Ramos (cell line): ENCODE measurements around the gene AUTS2.

ENCODE experiments used
- in situ Hi-C: fragments of 300-500 bp; cut with MboI; formaldehyde crosslinking; loops from one replicate; pipeline ENCODE4 v1.14.3; 2022; ENCODE audit warnings: low sequenced_read_pairs; ENCODE audit not compliant: unreplicated experiment

AUTS2 gene

DNA sequence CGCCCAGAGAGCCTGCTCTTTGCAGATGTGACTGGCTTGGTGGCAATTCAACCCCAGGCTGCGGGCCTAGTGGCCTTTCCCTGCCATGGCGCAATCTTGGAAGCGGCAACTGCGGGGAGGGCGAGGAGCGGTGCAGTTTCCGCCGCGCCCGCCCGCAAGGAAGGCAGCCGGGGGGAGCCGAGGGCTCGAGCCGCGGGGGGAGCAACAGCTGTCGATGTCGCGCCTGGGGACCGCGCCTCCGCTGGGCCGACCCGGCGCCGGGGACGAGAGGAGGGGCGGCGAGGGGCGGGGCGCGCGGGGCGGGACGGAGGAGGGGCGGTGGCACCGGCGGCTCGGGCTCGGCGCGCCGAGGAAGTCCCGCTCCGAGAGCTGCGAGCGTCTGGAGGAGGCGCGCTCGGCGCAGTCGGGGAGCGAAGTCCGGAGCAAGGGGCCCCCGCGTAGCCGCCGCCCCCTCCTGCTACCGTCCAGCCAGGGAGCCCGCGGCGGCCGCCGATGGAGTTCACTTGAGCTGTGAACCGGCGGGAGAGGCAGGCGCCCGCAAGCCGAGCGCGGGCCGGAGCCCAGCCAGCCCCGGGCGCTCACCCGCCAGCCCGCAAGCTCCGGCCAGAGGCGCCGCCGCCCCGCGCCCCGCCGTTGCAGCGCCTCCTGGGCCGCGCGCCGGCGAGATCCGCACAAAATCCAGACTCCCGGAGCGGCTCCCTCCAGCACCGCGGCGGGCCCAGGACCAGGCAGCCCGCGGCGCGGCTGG, 1095.6 kb downstream of the AUTS2 start:
- in situ Hi-C loops, result loop anchor here (10.0 kb wide), 1 partner anchor 499 kb away; no protein-coding TSS in a partner anchor

GRCh38 chr7:70694434-70694970, 1096.2 kb downstream of the AUTS2 start:
- in situ Hi-C loops, result loop anchor here (10.0 kb wide), 1 partner anchor 500 kb away; no protein-coding TSS in a partner anchor

DNA sequence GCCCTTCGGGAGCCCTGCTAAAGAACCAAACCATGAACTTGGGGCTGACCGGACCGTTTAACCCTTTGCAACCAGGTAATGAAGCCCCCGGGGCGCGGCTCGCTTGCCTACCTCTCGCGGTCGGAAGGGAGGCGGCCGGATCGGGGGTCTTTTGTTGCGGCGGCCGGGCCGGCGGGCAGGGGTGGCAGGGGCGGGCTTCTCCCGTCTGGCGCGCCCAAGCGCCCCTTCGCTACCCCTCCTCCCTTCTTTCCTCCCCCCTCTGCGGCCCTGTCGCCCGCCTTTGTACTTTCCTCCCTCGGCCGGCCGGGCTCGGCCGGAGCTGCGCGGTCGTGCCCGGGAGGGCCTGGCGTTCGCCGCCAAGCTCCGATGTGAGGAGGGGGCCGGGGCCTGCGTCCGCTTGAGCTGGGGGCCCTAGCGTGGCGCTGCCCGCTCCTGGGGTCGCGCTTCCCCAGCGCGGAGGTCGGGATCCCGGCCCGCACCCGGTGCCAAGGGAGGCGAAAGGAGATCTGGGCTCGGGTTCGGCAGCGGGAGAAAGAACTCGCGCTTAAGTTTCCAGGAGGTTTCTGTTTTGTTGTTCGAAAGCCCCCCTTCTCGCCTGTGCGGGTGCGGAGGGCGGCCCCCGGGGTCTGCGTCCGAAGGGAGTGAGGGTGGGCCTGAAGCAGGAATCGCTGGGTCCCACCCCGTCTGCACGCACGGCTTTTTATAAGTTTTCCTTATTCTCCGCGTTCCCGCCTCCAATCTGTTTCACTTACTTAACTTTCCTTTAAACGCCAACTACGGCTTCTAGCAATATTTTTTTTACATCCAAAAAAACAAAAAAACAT, 1096.9 kb downstream of the AUTS2 start:
- in situ Hi-C loops, result loop anchor here (10.0 kb wide), 1 partner anchor 500 kb away; no protein-coding TSS in a partner anchor

GRCh38 chr7:70695795-70696083, 1097.5 kb downstream of the AUTS2 start:
- in situ Hi-C loops, result loop anchor here (10.0 kb wide), 1 partner anchor 501 kb away; no protein-coding TSS in a partner anchor

- in situ Hi-C loops, result loop anchor here (10.0 kb wide), 1 partner anchor 501 kb away; no protein-coding TSS in a partner anchor
These were observed 1098.0 kb downstream of the AUTS2 start for GRCh38 chr7:70696201-70696754.

GRCh38 chr7:70698219-70698832, 1100.1 kb downstream of the AUTS2 start:
- in situ Hi-C loops, result loop anchor here (10.0 kb wide), 1 partner anchor 504 kb away; no protein-coding TSS in a partner anchor

DNA sequence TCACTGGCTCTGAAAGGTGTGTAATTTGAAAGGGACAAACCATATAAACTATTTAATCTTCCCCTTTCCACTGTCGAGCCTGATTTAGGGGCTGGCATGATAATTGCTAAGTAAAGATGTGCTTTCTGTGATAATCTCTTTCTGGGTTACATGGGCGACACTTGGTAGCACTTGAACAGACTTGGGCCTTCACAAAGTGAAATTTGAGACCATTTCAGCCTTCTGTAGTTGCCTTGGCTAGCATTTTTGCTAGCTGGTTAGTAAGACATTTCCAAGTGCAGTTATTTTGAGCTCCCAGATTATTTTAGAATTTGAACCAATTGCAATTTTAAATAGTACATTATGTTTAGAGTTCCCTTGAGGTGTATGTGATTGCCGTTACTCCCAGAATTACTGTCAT, 1101.0 kb downstream of the AUTS2 start:
- in situ Hi-C loops, result loop anchor here (10.0 kb wide), 1 partner anchor 504 kb away; no protein-coding TSS in a partner anchor

GRCh38 chr7:70700055-70700940, 1102.0 kb downstream of the AUTS2 start:
- in situ Hi-C loops, result no loop called here

DNA sequence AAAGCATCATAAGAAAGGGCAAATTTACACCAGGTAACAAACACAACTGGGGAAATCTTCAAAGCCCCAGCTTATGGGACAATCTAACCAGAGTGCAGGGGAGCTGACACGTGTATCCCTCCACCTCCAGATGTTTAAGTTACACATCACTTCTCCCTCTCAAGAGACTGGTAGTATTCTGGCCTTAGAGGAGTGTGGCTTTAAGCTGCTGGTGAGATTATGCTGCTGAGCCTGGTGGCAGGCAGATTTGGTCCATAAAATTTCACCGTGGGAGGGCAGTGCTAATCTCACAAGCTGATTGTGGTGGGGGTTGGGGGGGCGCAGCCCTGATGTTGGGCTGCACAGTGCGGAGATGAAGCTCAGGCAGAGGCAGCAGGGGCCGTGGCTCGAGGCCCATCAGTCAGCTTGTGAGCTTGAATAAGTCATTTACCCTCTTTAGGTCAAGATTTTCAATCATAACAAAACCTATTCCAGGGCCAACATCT, 1102.7 kb downstream of the AUTS2 start:
- in situ Hi-C loops, result no loop called here

DNA sequence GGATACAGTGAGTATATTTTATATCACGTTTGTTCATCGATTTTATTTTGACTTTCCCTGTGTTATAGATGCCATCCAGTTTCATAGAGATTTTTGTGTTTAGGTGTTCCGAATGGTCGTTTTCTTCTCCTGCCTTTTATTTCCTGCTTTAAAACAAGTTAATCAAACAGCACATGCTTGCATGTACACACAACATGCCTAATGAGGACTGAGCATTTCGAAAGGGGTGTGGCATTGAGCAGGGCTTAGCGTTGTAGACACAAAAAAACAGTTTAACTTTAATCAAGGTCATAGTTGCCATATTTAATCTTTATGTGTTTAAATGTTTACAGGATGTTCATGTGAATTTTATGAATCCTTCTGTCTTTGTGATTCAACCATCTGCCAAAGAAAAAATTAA, 1103.2 kb downstream of the AUTS2 start:
- in situ Hi-C loops, result no loop called here

DNA sequence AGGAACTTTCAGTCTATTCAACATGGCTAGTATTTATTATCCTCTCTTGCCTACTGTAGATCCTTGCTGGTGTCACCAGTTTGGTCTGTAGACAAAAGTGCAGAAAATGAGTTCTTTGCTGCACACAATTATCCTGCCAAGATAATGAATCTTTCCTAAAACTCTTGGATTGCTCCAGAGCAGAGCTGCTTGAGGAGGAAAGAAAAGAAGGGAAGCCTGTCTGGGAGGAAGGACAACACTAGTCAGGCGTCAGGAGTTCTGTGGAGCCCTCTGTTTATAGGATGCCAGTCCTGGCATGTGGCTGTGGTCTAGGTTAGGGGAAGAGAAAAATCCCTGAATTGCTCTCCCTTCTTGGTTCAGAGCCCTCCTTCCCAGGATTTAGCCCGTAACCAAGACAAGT, 1103.7 kb downstream of the AUTS2 start:
- in situ Hi-C loops, result no loop called here

DNA sequence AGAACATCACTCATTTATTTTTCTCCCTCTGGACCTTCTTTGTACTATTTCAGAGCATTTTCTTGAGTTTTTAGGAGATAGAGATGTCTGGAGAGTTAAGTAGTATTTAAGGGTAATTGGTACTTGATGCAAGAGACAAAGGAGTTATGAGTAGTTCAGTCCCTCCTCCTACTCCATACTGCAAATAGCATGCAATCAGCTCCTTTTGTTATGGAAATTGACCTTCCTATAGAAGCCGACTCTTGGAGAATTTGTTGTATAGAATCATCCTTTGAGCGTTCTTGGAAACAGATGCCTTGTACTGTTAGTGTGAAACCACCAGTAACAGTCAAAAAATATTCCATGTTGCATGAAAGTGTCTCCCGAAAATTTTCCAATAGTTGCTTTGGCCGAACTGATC, 1105.5 kb downstream of the AUTS2 start:
- in situ Hi-C loops, result no loop called here

DNA sequence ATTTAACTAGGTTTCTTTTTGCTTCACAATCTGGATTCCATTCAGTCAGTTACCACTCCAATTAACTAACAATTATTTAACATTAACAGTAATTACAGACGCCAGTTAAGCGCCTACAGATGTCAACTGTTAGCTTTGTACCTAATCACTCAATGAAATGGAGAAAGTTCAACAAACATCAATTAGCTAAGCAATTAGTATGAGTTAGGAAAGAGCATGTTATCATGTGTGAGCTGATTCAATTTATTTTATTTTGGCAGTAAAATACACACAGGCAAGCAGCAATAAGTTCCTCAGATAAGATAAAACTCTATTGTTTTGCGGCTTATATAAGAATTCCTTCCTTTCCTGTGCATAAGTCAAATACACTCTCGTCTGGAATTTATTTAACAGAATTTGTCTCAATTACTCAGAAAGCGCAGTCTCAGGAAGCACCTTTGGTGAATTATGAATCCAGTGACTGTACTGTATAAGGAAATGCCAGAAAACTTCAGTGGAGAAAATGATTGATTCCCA, 1106.6 kb downstream of the AUTS2 start:
- in situ Hi-C loops, result no loop called here

GRCh38 chr7:70706204-70706603, 1107.9 kb downstream of the AUTS2 start:
- in situ Hi-C loops, result no loop called here

DNA sequence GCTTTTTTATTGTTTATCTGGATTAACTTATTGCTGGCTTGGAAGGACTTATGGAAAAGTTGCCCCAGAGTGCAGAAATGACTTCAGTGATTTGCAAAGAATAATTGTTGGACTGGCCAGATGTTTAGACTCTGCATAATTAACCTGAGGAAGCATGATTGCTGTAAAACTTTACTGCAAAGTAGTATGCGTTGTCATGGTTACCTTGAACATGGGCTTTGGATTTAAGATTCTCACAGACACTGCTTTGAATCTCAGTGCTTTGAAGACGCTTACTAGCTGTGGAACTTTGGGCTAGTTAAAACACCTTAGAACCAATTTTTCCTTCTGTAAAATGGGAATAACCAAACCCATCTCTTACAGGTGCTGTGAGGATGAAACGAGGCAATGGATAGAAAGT, 1108.4 kb downstream of the AUTS2 start:
- in situ Hi-C loops, result no loop called here

- in situ Hi-C loops, result no loop called here
These were observed 1109.6 kb downstream of the AUTS2 start for GRCh38 chr7:70707823-70708243.

DNA sequence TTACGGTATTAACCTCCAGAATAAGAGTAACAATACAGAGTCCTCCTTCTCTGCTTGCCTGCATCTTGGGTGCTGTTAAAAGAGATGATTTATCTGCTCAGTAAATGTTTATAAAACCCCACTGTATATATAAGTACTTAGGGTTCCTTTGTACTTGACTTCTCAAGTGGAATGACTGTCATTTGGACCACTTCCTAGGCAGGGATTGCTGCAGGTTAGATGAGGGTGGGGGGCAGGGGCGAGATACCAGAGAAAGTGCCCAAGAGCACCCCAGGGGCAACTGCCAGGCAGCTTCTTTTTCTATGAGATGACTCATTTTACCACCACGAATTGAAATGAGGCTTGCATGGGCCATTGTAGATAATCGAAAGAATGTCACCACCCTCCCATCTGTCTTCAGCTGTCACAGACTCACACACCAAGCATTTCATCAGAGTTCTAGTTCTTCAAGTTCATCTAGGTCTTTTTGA, 1111.8 kb downstream of the AUTS2 start:
- in situ Hi-C loops, result no loop called here

- in situ Hi-C loops, result no loop called here
These were observed 1112.4 kb downstream of the AUTS2 start for GRCh38 chr7:70710651-70711050.

GRCh38 chr7:70711452-70711851, 1113.2 kb downstream of the AUTS2 start:
- in situ Hi-C loops, result no loop called here
